HCEC 1CT (cell line): ENCODE results near the gene CTSL.

Source experiments
- DNase-seq: peaks from one replicate; pipeline ENCODE4 v3.0.0-alpha.2; 2017

The CTSL gene

GRCh38 chr9:87760529-87760928 lies 34.6 kb downstream of the CTSL start:
- DNase-seq: no peak

- no peak for DNase-seq
Measured at GRCh38 chr9:87763286-87763685, 37.4 kb downstream of the CTSL start.

GRCh38 chr9:87765521-87765920 lies 39.6 kb downstream of the CTSL start:
- no peak for DNase-seq

- no peak for DNase-seq
Measured at GRCh38 chr9:87766697-87767096, 40.8 kb downstream of the CTSL start.

- no peak for DNase-seq
Measured at GRCh38 chr9:87770616-87771315, 44.8 kb downstream of the CTSL start.

- no peak for DNase-seq
Measured at GRCh38 chr9:87771316-87772006, 45.5 kb downstream of the CTSL start.

GRCh38 chr9:87776481-87777379 lies 50.8 kb downstream of the CTSL start:
- DNase-seq: no peak

- DNase-seq: no peak
Measured at GRCh38 chr9:87778996-87779395, 53.1 kb downstream of the CTSL start.
